Lower leg skin (tissue), 4 donors: ENCODE results near the gene PRPF19. TPM values are rescaled to one million over a fixed set of nuclear protein-coding genes. Genes with fewer than 3 reads are reported as not detected.

ENCODE experiments used
- DNase-seq, 2 donors: peaks; one replicate each; pipeline ENCODE4 v3.0.0-alpha.2; 2019; ENCODE audit warnings: low spot score in 2 of 2
- H3K4me3 ChIP-seq: fragments of 200-600 bp; sonication (generic); 2 replicates; pipeline ENCODE4 v1.5.1; 2017; ENCODE audit warnings: mild to moderate bottlenecking, low read depth; ENCODE audit not compliant: poor library complexity, severe bottlenecking
- CTCF ChIP-seq, 3 donors: fragments of 450-650 bp; IDR thresholded peaks; one replicate each; pipeline ENCODE4 v1.5.1; 2016; ENCODE audit warnings: antibody characterized with exemption in 3 of 3, mild to moderate bottlenecking in 3 of 3, moderate library complexity in 2 of 3
- POLR2A ChIP-seq, 2 donors: fragments of 450-650 bp; IDR thresholded peaks; one replicate each; pipeline ENCODE4 v1.6.1; 2016 to 2017; ENCODE audit warnings: antibody characterized with exemption in 2 of 2, mild to moderate bottlenecking in 1 of 2, moderate library complexity in 1 of 2
- WGBS, 2 donors: methylation state at CpG; one replicate each; pipeline ENCODE4 v1.1.5; 2018; 5-methylcytosine and 5-hydroxymethylcytosine counted together
- intact Hi-C: fragments of 100-400 bp; cut with DNase I; formaldehyde crosslinking; loops from one replicate; pipeline ENCODE4 v1.15.0; 2023; ENCODE audit warnings: low total_unique reads
- total RNA-seq, 4 donors: library from RNA; depleted of rRNA; stranded (reverse); fragments of >200 nt; gene quantifications; one replicate each; pipeline ENCODE4 v1.1.0, GENCODE V29; 2016

PRPF19 gene
- total RNA-seq, 4 donors from 2014 or later, result 75.3 to 119 (median 108) TPM

DNA sequence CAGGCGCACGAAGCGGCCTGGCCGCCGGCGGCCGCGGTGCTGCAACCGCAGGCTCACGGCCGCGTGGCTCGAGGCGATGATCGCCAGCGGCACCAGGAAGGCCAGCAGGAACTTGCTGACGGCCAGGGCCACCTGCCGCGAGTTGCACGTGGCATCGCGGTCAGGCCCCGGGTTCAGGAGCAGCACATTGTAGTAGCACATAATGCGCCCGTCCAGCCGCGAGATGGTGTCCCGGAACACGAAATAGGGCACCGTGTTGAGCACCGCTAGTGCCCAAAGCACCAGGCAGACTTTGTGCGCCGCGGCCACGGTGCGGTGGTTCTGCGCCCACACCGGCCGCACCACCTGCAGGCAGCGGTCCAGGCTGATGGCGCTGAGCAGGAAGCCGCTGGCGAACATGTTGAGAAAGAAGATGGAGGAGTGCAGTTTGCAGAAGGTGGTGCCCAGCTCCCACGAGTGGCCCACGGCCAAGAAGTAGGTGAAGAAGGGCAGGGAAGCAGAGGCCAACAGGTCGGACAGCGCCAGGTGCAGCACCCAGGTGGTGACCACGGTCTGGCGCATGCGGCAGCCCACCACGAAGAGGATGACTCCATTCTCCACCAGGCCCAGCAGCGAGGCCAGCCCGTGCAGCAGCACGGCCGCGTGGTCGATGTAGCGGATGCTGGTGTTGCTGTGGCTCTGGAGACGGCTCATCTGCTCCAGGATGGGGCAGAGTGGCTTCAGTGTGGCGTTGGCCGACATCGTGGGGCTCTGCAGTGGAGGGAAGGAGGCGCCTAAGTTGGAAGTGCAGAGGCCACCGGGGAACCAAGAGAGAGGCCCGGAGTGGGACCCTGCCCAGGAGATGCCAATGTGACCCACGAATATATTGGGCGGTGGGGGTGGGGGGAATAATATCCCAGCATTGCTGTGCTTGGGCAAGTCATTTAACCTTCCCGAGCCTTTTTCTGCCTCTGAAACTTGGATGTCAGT, 53.1 kb downstream of the PRPF19 start:
- no peak for DNase-seq
- intact Hi-C loops, result no loop called here
- WGBS, 2 donors, result 93 to 96% methylated on average over 33 to 68 of the region's 68 CpGs
- TF ChIP-seq CTCF (IDR thresholded peaks at IDR 0.05), result no peak
- TF ChIP-seq POLR2A (IDR thresholded peaks at IDR 0.05), result no peak
- no peak overlapping the region for H3K4me3 ChIP-seq

- 70 to 72% methylated on average over 46 to 49 of the region's 78 CpGs for WGBS, 2 donors
- intact Hi-C loops, result no loop called here
- TF ChIP-seq POLR2A (IDR thresholded peaks at IDR 0.05), result no peak
- TF ChIP-seq CTCF (IDR thresholded peaks at IDR 0.05), result no peak
- H3K4me3 ChIP-seq, result no peak overlapping the region
- no peak for DNase-seq
These were observed 54.0 kb downstream of the PRPF19 start for GRCh38 chr11:60852117-60852981.

GRCh38 chr11:60851327-60852104, 54.9 kb downstream of the PRPF19 start:
- H3K4me3 ChIP-seq, result no peak overlapping the region
- TF ChIP-seq CTCF (IDR thresholded peaks at IDR 0.05) (no peak), POLR2A (IDR thresholded peaks at IDR 0.05) (no peak)
- no peak for DNase-seq

GRCh38 chr11:60849641-60850520, 56.5 kb downstream of the PRPF19 start:
- 89 to 90% methylated on average over 29 of the region's 29 CpGs for WGBS, 2 donors
- H3K4me3 ChIP-seq, result no peak overlapping the region
- no peak for DNase-seq
- intact Hi-C loops, result loop anchor here (10.0 kb wide), 1 partner anchor 285 kb away; no protein-coding TSS in a partner anchor
- no peak for TF ChIP-seq POLR2A (IDR thresholded peaks at IDR 0.05)
- TF ChIP-seq CTCF (IDR thresholded peaks at IDR 0.05), result no peak

More at GRCh38 chr11:60851327-60852104, 54.9 kb downstream of the PRPF19 start:
- WGBS, 2 donors, result 90 to 92% methylated on average over 17 of the region's 17 CpGs
- intact Hi-C loops, result no loop called here
